Caco-2 (cell line): ENCODE measurements around the gene KLK8. TPM values are rescaled to one million over a fixed set of nuclear protein-coding genes. Genes with fewer than 3 reads are reported as not detected.

Experiments
- BruUV-seq: library from RNA; stranded (reverse); fragments of 400-500 nt; replicated peaks from 2 replicates; lab custom pipeline; 2021; lab: Mats Ljungman, UMichigan
- CTCF ChIA-PET: fragments of 300-600 bp; sonication (Branson Sonifier 250); formaldehyde crosslinking; loops from one replicate; lab custom pipeline; 2022; ENCODE audit warnings: antibody characterized with exemption; lab: Charles Lee
- POLR2A ChIA-PET: fragments of 300-600 bp; sonication (Branson Sonifier 250); formaldehyde crosslinking; loops from one replicate; lab custom pipeline; 2022; ENCODE audit warnings: antibody characterized with exemption; lab: Charles Lee
- DNase-seq, 2 experiments: peaks; one replicate each; pipeline versions ENCODE4 v3.0.0 to v3.0.0-alpha.2; 2020 to 2022
- H3K27me3 ChIP-seq: replicated peaks from 2 replicates; pipeline ENCODE4 v1.6.0; 2011; ENCODE audit warnings: low read length; ENCODE audit not compliant: control insufficient read depth, insufficient read depth
- H3K36me3 ChIP-seq: 2 replicates; pipeline ENCODE4 v1.5.1; 2011; ENCODE audit warnings: low read length; ENCODE audit not compliant: control insufficient read depth, insufficient read depth
- H3K4me1 ChIP-seq: fragments of 250-450 bp; sonication (Bioruptor Pico); 2 replicates; pipeline ENCODE4 v1.5.1; 2020; ENCODE audit warnings: mild to moderate bottlenecking
- H3K4me3 ChIP-seq: 2 replicates; pipeline ENCODE4 v1.5.1; 2011; ENCODE audit warnings: low read depth, mild to moderate bottlenecking, control low read depth, low read length
- H3K9me3 ChIP-seq: fragments of 250-450 bp; sonication (Bioruptor Pico); 2 replicates; pipeline ENCODE4 v1.5.1; 2020; ENCODE audit warnings: mild to moderate bottlenecking, moderate library complexity
- H3K27ac Mint-ChIP-seq: one replicate; pipeline ENCODE4 v1.8.0; 2022; ENCODE audit warnings: mixed read lengths; ENCODE audit not compliant: unreplicated experiment
- H3K27me3 Mint-ChIP-seq: one replicate; pipeline ENCODE4 v1.8.0; 2022; ENCODE audit warnings: mixed read lengths; ENCODE audit not compliant: insufficient read depth, unreplicated experiment
- H3K36me3 Mint-ChIP-seq: one replicate; pipeline ENCODE4 v1.8.0; 2022; ENCODE audit warnings: mild to moderate bottlenecking, mixed read lengths; ENCODE audit not compliant: insufficient read depth, unreplicated experiment
- H3K4me1 Mint-ChIP-seq: one replicate; pipeline ENCODE4 v1.8.0; 2022; ENCODE audit warnings: low read depth, mixed read lengths; ENCODE audit not compliant: unreplicated experiment
- H3K4me3 Mint-ChIP-seq: one replicate; pipeline ENCODE4 v1.8.0; 2022; ENCODE audit warnings: mild to moderate bottlenecking, moderate library complexity, mixed read lengths; ENCODE audit not compliant: unreplicated experiment
- H3K9me3 Mint-ChIP-seq: one replicate; pipeline ENCODE4 v1.8.0; 2022; ENCODE audit warnings: mixed read lengths; ENCODE audit not compliant: unreplicated experiment
- CTCF ChIP-seq, 2 experiments: fragments of 200-600 bp in 1 of 2; IDR thresholded peaks; 1 replicate in 1 of 2; 2 replicates in 1 of 2; pipeline versions ENCODE4 v1.5.1 to v1.8.0; 2011 to 2022; ENCODE audit warnings: antibody characterized with exemption in 1 of 2, control low read depth in 1 of 2, inconsistent platforms in 1 of 2, low read depth in 1 of 2, low read length in 1 of 2, mild to moderate bottlenecking in 1 of 2, moderate library complexity in 1 of 2; ENCODE audit not compliant: insufficient read depth in 1 of 2, severe bottlenecking in 1 of 2, unreplicated experiment in 1 of 2
- intact Hi-C: fragments of 100-400 bp; cut with micrococcal nuclease; formaldehyde crosslinking; loops from one replicate; pipeline ENCODE4 v1.10.0; 2022; ENCODE audit not compliant: unreplicated experiment
- total RNA-seq: library from RNA; stranded (reverse); gene quantifications from 2 replicates; pipeline ENCODE4 v1.2.3, GENCODE V29; 2022

The KLK8 gene
- total RNA-seq, 1 experiment from 2014 or later = 1.7 TPM

DNA sequence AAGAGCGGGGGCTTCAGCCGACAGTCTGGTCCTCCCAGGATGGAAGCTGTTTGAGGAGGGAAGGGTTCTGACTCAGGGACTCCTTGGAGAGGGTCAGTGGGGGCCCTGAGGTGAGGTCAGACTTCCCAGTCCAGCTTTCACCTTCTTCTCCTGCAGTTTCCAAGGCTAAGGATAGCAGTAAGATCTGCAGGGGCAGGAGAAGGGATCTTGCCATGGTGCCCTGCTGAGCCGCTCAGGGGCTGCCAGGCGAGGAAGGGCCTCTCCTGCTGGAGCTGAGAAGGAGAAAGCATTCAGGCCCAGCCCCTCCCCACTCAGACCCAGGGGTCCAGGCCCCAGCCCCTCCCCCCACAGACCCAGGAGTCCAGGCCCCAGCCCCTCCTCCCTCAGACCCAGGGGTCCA lies 19.2 kb downstream of the KLK8 start:
- H3K27ac Mint-ChIP-seq = no peak overlapping the region
- no peaks in the 10 kb centered on the region for H3K36me3 Mint-ChIP-seq
- Histone ChIP-seq H3K4me1 (peaks cover 10% of the 10 kb centered on the region; the same call in 1 of the 2 replicates), H3K4me3 (no peak overlapping the region), H3K27me3 (no peaks in the 10 kb centered on the region), H3K36me3 (no peaks in the 10 kb centered on the region), H3K9me3 (no peaks in the 10 kb centered on the region)
- intact Hi-C loops = no loop called here
- no peaks in the 10 kb centered on the region for H3K4me1 Mint-ChIP-seq
- CTCF ChIA-PET = no interaction called here
- no peak for DNase-seq
- H3K27me3 Mint-ChIP-seq = peaks cover 12% of the 10 kb centered on the region
- no TSS peak for BruUV-seq
- POLR2A ChIA-PET = interaction anchor here (0.5 kb wide), 1 partner anchor 112 kb away, joined by 11 read pairs; no protein-coding TSS in a partner anchor
- H3K9me3 Mint-ChIP-seq = no peaks in the 10 kb centered on the region
- no peak for TF ChIP-seq CTCF (IDR thresholded peaks at IDR 0.05; ENCODE audit: insufficient read depth in 1 of 2, low read depth in 1 of 2, low read length in 1 of 2, severe bottlenecking in 1 of 2, unreplicated experiment in 1 of 2)
- no peak overlapping the region for H3K4me3 Mint-ChIP-seq

- H3K27me3 ChIP-seq = no peaks in the 10 kb centered on the region
- no peaks in the 10 kb centered on the region for H3K36me3 ChIP-seq
- Mint-ChIP-seq H3K4me1 (no peaks in the 10 kb centered on the region), H3K27me3 (peaks cover 12% of the 10 kb centered on the region), H3K36me3 (no peaks in the 10 kb centered on the region), H3K27ac (no peak overlapping the region), H3K9me3 (no peaks in the 10 kb centered on the region), H3K4me3 (no peak overlapping the region)
- CTCF ChIA-PET = no interaction called here
- no peak for DNase-seq
- H3K9me3 ChIP-seq = no peaks in the 10 kb centered on the region
- POLR2A ChIA-PET = interaction anchor here (0.5 kb wide), 1 partner anchor 113 kb away, joined by 11 read pairs; no protein-coding TSS in a partner anchor
- intact Hi-C loops = no loop called here
- no peak for TF ChIP-seq CTCF (IDR thresholded peaks at IDR 0.05; ENCODE audit: insufficient read depth in 1 of 2, low read depth in 1 of 2, low read length in 1 of 2, severe bottlenecking in 1 of 2, unreplicated experiment in 1 of 2)
- H3K4me3 ChIP-seq = no peak overlapping the region
- peaks cover 10% of the 10 kb centered on the region; the same call in 1 of the 2 replicates for H3K4me1 ChIP-seq
- BruUV-seq = no TSS peak
Measured at GRCh38 chr19:50981587-50982146, 19.7 kb downstream of the KLK8 start.

DNA sequence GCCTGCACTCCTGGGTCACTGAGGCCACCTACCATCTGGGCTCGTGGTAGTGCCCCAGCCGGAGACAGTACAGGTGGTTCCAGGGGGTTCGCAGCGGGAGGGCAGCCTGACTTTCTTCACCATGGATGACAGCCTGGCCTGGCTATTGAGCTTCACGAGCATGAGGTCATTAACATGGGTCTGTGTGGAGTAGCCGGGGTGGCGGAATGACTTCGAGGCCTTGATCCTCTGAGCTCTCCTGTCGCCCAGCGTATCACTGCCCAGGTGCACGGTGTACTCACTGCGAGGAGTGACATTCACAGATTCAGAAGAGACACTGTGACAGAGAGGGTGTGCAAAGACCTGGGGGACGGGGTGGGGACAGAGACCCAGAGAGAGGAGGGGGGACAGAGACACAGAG lies 21.2 kb downstream of the KLK8 start:
- ChIA-PET CTCF (no interaction called here), POLR2A (no interaction called here)
- BruUV-seq = no TSS peak

More for the DNA sequence above, 21.2 kb downstream of the KLK8 start:
- H3K27me3 ChIP-seq = no peaks in the 10 kb centered on the region
- Mint-ChIP-seq H3K27ac (no peak overlapping the region), H3K9me3 (no peaks in the 10 kb centered on the region), H3K4me3 (no peak overlapping the region), H3K4me1 (peaks cover 7% of the 10 kb centered on the region), H3K36me3 (no peaks in the 10 kb centered on the region), H3K27me3 (peaks cover 9% of the 10 kb centered on the region)
- intact Hi-C loops = no loop called here
- TF ChIP-seq CTCF (IDR thresholded peaks at IDR 0.05; ENCODE audit: insufficient read depth in 1 of 2, low read depth in 1 of 2, low read length in 1 of 2, severe bottlenecking in 1 of 2, unreplicated experiment in 1 of 2) = no peak
- no peaks in the 10 kb centered on the region for H3K9me3 ChIP-seq
- no peak overlapping the region for H3K4me3 ChIP-seq
- peaks cover 14% of the 10 kb centered on the region; the same call in 1 of the 2 replicates for H3K4me1 ChIP-seq
- H3K36me3 ChIP-seq = no peaks in the 10 kb centered on the region
- no peak for DNase-seq
